SK-N-SH (cell line): ENCODE results near the gene PRIM2.
"Not testable (repeated sequence)": the region's sequence is repeated elsewhere in the genome, so short reads cannot be mapped to it uniquely, and the experiment has no call there.

Experiments
- CTCF ChIP-seq: fragments of 200-600 bp; sonication (generic); IDR thresholded peaks from 2 replicates; pipeline ENCODE4 v1.6.1; 2017; ENCODE audit warnings: antibody characterized with exemption, mild to moderate bottlenecking, moderate library complexity
- ELF1 ChIP-seq: IDR thresholded peaks from 2 replicates; pipeline ENCODE4 v1.4.0; 2012
- EP300 ChIP-seq, 2 experiments: IDR thresholded peaks; 2 replicates each; pipeline versions ENCODE4 v1.4.0 to v1.6.1; 2012; ENCODE audit warnings: borderline replicate concordance in 1 of 2, low read depth in 1 of 2, low read length in 1 of 2
- FOSL2 ChIP-seq: IDR thresholded peaks from 2 replicates; pipeline ENCODE4 v1.4.0; 2012; ENCODE audit warnings: low read depth, mild to moderate bottlenecking, moderate library complexity, borderline replicate concordance
- FOXJ3 ChIP-seq: sonication (generic); formaldehyde crosslinking; IDR thresholded peaks from 2 replicates; pipeline ENCODE4 v1.5.1; 2020; ENCODE audit warnings: mild to moderate bottlenecking, missing genetic modification reagents
- GABPA ChIP-seq: IDR thresholded peaks from 2 replicates; pipeline ENCODE4 v1.4.0; 2012; ENCODE audit warnings: low read depth, mild to moderate bottlenecking
- GATA2 ChIP-seq: sonication (generic); formaldehyde crosslinking; IDR thresholded peaks from 2 replicates; pipeline ENCODE4 v1.5.0; 2020; ENCODE audit warnings: mild to moderate bottlenecking, missing genetic modification reagents
- MAX ChIP-seq: IDR thresholded peaks from 2 replicates; pipeline ENCODE4 v1.4.0; 2012; ENCODE audit warnings: low read depth
- MXI1 ChIP-seq: IDR thresholded peaks from 2 replicates; pipeline ENCODE4 v1.6.1; 2012; ENCODE audit warnings: mild to moderate bottlenecking, low read depth, low read length, improper control_type of control experiment
- RFX5 ChIP-seq: IDR thresholded peaks from 2 replicates; pipeline ENCODE4 v1.6.1; 2012; ENCODE audit warnings: mild to moderate bottlenecking, improper control_type of control experiment, low read length
- TEAD4 ChIP-seq: IDR thresholded peaks from 2 replicates; pipeline ENCODE4 v1.4.0; 2012; ENCODE audit warnings: mild to moderate bottlenecking, borderline replicate concordance; ENCODE audit not compliant: insufficient read depth
- USF1 ChIP-seq: IDR thresholded peaks from 2 replicates; pipeline ENCODE4 v1.4.0; 2012; ENCODE audit warnings: low read depth, borderline replicate concordance
- YY1 ChIP-seq: IDR thresholded peaks from 2 replicates; pipeline ENCODE4 v1.4.0; 2012; ENCODE audit warnings: low read depth, mild to moderate bottlenecking

GRCh38 chr6:57581586-57581985 is 264.2 kb downstream of the PRIM2 start:
- TF ChIP-seq EP300 (IDR thresholded peaks at IDR 0.05; ENCODE audit: borderline replicate concordance in 1 of 2, low read depth in 1 of 2, low read length in 1 of 2); USF1; RFX5; CTCF; YY1; ELF1; TEAD4; FOXJ3 (CRISPR knock-in tag); MAX; GABPA; MXI1; FOSL2; GATA2: not testable (repeated sequence)
